OCI-LY1 (cell line): Measurements from ENCODE around the gene FAM76A.
"Not testable (repeated sequence)": the region's sequence is repeated elsewhere in the genome, so short reads cannot be mapped to it uniquely, and the experiment has no call there.

Experiments used
- EZH2 ChIP-seq: fragments of 200-600 bp; sonication (generic), shearing (Covaris generic); IDR thresholded peaks from 2 replicates; pipeline ENCODE4 v1.8.0; 2017; ENCODE audit warnings: borderline replicate concordance, mixed run types, mild to moderate bottlenecking, antibody characterized with exemption, low read length, moderate library complexity, mixed read lengths
- TF ChIP-seq, protein P1 (sequence below): fragments of 200-600 bp; sonication (generic), shearing (Covaris generic); IDR thresholded peaks from 2 replicates; pipeline ENCODE4 v1.5.1; 2017; ENCODE audit warnings: mild to moderate bottlenecking, antibody characterized with exemption, low read length, moderate library complexity, mixed read lengths

DNA sequence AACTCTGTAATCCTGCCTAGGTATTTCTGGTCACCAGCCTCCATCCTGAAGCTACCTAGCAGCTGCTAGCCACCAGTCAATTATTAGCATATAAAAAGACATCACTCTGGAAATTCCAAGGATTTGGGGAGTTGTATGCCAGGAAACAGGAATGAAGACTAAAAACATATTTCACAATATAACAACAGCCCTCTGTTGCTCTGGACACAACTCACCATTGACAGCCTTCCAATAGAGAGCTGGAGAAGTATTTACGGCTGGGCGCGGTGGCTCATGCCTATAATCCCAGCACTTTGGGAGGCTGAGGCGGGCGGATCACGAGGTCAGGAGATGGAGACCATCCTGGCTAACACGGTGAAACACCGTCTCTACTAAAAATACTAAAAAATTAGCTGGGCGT lies 28.9 kb upstream of the FAM76A start:
- TF ChIP-seq, protein P1, sequence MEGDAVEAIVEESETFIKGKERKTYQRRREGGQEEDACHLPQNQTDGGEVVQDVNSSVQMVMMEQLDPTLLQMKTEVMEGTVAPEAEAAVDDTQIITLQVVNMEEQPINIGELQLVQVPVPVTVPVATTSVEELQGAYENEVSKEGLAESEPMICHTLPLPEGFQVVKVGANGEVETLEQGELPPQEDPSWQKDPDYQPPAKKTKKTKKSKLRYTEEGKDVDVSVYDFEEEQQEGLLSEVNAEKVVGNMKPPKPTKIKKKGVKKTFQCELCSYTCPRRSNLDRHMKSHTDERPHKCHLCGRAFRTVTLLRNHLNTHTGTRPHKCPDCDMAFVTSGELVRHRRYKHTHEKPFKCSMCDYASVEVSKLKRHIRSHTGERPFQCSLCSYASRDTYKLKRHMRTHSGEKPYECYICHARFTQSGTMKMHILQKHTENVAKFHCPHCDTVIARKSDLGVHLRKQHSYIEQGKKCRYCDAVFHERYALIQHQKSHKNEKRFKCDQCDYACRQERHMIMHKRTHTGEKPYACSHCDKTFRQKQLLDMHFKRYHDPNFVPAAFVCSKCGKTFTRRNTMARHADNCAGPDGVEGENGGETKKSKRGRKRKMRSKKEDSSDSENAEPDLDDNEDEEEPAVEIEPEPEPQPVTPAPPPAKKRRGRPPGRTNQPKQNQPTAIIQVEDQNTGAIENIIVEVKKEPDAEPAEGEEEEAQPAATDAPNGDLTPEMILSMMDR = not testable (repeated sequence)
- not testable (repeated sequence) for TF ChIP-seq EZH2
